Inferior parietal cortex (tissue), 1 donor: ENCODE results near the gene PIK3C2B.

Experiments used
- DNase-seq: peaks from one replicate; pipeline ENCODE4 v3.0.0-alpha.2; 2016; ENCODE audit errors: extremely low spot score

Gene PIK3C2B

DNA sequence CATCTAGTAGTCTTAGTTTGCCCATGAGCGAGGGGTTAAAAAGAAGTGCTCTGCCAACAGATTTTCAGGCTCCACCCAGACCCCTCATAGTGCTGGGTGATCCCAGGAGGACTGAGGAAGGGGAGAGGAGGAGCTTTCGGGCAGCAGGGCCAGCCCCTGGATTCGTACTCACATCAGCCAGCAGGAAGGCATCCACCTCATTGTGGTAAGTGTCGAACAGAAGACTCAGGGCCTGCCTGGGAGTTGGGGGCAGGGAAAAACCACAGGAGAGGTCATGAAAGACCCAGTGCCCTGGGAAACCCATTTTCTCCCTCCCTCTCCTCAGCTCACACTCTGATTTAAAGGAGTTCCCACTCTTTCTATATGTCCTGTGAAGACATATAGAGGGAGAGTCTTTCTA is 34.9 kb downstream of the PIK3C2B start:
- DNase-seq, result no peak

- DNase-seq, result no peak
These were observed 36.9 kb downstream of the PIK3C2B start for GRCh38 chr1:204457666-204458065.

DNA sequence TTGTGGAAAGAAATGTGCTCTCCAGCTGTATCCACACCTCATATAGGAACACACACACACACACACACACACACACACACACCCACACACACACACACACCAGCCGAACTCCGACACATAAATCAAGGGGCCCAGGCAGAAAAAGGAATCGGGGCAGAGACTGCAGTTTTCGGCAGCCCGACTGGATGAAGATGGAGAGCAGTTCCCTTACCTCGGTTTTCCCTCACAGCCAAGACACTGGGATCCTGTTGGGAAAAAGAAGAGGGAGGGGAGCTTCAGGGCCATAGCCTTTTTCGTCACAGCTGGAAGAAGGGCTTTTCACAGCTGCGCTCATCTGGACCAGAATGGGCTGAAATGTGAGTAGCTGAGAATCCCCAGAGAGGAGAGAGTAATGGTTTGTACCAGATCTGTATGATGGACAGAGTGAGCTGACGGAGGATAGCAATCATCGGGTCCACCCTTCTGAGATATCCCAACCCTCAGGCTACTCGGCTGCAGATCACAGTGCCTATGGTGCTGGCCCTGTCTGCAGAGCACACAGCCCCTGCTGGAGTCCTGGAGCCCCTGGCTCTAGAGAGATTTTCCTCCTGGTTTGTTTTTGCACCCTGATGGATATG is 37.7 kb downstream of the PIK3C2B start:
- DNase-seq, result no peak

- no peak for DNase-seq
These were observed 38.8 kb downstream of the PIK3C2B start for GRCh38 chr1:204455831-204456145.

GRCh38 chr1:204455063-204455830 is 39.4 kb downstream of the PIK3C2B start:
- no peak for DNase-seq

DNA sequence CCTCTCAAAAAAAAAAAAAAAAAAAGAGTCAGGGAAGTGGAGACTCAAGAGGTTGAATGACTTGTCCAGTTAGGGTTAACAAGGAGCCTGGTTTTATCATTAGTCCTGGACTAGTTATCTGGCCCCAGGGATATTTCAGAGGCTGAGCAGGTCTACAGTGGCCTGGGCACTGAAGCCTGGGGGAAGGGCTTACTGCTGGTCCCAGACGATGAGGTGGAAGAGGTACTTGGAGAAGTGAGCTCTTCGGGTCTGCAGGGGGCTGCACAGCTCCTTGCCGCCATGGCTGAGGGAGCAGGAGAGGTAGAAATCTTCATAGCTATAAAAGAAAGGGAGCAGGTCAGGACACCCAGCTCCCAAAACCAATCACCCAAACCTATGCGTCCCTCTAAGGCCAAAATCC is 40.1 kb downstream of the PIK3C2B start:
- DNase-seq, result no peak

- DNase-seq, result no peak
These were observed 41.3 kb downstream of the PIK3C2B start for GRCh38 chr1:204453141-204453772.

- DNase-seq, result no peak
These were observed 43.1 kb downstream of the PIK3C2B start for GRCh38 chr1:204451352-204452124.

DNA sequence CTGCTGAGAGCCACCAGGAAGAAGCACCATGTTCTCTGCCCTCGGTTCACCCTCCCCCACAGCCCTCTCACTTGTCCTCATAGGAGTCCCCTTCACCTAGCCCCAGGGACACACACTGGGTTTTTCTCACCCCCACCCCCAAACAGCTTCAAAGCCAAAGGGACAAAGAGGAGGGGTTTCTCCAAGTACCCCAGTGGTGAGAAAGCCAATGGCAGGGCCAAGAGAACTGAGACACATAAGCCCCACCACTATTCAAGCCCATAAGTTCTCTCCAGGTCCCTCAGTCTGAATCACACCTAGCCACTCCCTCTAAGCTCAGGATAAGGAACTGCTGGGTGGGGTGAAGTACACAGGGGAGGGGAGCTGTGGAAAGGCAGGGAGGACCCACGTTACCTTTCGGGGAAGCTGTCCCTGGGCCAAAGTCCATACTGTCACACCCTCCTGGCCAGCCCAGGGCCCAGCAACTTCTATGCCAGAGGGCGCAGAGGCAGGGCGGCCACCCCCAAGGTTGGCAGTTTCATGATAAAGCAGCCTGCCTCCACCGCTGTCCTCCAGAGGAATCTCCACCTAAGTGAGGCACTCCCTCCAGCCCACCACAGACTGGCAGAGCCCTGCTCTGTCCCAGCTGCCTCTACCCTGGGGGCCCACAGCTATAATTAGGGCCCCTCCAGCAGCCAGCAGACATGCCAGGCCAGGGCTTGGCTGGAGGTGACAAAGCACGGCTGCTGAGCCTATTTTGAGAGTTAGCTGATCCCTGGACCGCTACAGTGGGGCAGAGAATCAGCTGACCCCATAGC is 43.9 kb downstream of the PIK3C2B start:
- DNase-seq, result no peak

DNA sequence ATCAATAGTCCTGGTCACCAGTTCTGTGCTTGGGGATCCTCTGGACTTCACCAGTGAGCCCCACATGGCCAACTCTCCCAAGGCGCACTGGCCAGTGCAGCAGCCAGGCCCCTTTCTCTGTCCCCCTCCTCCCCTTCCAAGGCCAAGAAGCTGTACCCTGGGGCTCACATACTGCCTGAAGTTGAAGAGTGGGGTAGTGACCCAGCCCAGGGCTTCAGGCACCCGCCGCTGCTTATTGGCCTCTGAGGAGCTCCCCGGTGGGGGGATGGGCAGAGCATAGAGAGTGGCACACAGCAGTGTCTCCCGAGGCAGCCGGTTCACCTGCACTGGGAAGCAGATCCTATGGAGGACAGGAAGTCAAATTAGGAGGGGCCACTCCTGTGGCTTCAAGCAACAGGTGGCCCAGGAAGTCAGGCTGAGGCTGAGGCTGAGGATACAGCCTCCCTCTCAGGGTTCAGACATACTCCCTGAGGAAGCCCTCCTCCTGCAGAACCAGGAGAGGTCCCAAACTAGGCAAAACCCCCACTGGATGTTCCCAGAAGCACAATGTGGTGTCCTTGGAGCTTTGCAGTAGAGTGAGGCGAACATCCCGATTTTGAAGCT is 44.8 kb downstream of the PIK3C2B start:
- no peak for DNase-seq

GRCh38 chr1:204448991-204449677 is 45.5 kb downstream of the PIK3C2B start:
- no peak for DNase-seq

- DNase-seq, result no peak
These were observed 46.2 kb downstream of the PIK3C2B start for GRCh38 chr1:204448344-204448964.

- DNase-seq, result no peak
These were observed 46.9 kb downstream of the PIK3C2B start for GRCh38 chr1:204447736-204448135.

DNA sequence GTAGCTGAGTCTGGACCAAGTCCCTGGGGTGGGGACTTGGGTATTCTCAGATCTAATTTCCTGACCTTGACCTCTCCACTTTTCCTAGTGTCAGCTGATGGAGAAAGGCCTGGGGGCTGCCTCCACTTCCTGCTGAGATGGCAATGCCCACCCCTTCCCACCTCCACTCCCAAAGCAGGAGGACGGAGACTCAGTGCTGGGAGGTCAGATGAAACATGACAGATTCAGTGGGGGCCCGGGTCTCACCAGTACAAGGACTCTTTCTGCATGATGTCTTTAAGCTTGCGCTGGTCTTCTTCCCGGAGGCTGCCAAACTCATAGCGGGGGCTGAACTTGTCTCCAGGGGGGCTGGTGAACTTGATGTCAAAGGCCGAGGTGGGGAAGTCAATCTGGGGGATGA is 47.4 kb downstream of the PIK3C2B start:
- no peak for DNase-seq

DNA sequence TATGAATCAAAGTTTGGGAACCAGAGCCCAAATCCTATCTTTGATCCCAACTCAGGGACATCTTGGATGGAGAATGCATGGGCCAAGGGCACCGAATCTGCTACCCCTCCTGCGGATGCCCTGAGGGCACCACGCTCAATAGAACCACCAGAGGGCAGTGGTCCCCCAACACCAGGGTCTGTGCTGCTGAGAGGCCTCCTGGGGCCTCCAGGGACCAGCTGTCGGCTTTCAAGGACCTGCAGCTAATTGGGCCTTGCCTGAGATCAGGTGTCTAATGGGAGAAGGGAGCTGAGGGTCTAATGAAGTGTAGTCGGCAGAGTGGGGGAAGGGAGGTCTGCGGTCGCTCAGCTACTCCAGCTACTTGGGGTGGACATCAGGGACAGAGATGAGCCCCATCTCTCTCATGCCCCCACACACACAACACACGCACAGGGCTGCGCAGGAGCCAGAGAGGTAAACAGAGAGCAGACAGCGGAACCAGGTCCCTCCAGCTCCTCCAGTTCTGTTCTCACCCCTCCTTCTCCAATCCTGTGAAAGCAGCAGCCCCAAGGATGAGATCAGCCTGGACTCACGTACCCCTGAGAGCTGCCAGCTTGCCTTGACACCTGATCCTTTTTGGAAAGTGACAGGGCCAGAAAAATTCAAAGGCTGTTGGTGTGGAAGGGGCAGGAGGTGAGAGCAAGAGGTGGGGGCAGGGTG is 48.0 kb downstream of the PIK3C2B start:
- DNase-seq, result peak; percentile 79

GRCh38 chr1:204445860-204446412 is 48.7 kb downstream of the PIK3C2B start:
- no peak for DNase-seq
